ENCODE results near the gene EEF2. TPM values are rescaled to one million over a fixed set of nuclear protein-coding genes. Genes with fewer than 3 reads are reported as not detected.
"Not testable (repeated sequence)": the region's sequence is repeated elsewhere in the genome, so short reads cannot be mapped to it uniquely, and the experiment has no call there.

Gene EEF2
- total RNA-seq, 2 experiments from 2014 or later, result 2,756 to 2,866 TPM

DNA sequence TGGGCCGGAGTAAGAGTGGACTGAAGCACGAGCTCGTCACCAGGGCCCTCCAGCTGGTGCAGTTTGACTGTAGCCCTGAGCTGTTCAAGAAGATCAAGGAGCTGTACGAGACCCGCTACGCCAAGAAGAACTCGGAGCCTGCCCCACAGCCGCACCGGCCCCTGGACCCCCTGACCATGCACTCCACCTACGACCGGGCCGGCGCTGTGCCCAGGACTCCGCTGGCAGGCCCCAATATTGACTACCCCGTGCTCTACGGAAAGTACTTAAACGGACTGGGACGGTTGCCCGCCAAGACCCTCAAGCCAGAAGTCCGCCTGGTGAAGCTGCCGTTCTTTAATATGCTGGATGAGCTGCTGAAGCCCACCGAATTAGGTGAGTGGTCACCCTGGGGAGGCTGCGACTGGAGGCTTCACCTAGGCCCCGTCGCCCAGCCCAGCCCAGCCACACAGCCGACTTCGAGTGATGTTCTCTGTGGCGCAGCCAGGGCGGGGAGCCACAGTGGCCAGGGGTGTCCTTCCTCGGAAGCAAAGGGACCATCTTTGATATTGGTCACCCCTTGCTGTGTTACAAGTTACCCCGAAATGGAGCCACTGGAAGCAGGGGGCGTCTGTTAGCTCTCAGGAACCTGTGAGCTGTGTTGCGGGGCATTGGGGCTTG lies 27.8 kb upstream of the EEF2 start:
- TF ChIP-seq, protein P1, sequence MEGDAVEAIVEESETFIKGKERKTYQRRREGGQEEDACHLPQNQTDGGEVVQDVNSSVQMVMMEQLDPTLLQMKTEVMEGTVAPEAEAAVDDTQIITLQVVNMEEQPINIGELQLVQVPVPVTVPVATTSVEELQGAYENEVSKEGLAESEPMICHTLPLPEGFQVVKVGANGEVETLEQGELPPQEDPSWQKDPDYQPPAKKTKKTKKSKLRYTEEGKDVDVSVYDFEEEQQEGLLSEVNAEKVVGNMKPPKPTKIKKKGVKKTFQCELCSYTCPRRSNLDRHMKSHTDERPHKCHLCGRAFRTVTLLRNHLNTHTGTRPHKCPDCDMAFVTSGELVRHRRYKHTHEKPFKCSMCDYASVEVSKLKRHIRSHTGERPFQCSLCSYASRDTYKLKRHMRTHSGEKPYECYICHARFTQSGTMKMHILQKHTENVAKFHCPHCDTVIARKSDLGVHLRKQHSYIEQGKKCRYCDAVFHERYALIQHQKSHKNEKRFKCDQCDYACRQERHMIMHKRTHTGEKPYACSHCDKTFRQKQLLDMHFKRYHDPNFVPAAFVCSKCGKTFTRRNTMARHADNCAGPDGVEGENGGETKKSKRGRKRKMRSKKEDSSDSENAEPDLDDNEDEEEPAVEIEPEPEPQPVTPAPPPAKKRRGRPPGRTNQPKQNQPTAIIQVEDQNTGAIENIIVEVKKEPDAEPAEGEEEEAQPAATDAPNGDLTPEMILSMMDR (IDR thresholded peaks at IDR 0.05), result no peak
- Mint-ChIP-seq H3K4me1 (ENCODE audit: low read depth) (peaks cover 25% of the 10 kb centered on the region), H3K4me3 (peak overlapping the region; percentile 58), H3K36me3 (ENCODE audit: low read depth) (peaks cover 26% of the 10 kb centered on the region), H3K27ac (no peak overlapping the region), H3K9me3 (no peaks in the 10 kb centered on the region), H3K27me3 (no peaks in the 10 kb centered on the region)
- POLR2A ChIA-PET, result no interaction called here
- ATAC-seq (ENCODE audit: poor library complexity), result no peak
- H3K9me3 ChIP-seq (ENCODE audit: control insufficient read depth in 1 of 2, insufficient read depth in 1 of 2, low read length in 2 of 2), result no peaks in the 10 kb centered on the region
- no peaks in the 10 kb centered on the region for H3K27me3 ChIP-seq (ENCODE audit: control insufficient read depth in 1 of 2, insufficient read depth in 2 of 2, low read length in 2 of 2)
- peak in 1 of 14 experiments; percentile 18 for DNase-seq
- peaks cover 58% of the 10 kb centered on the region for H3K36me3 ChIP-seq (ENCODE audit: insufficient read depth, low read length)
- CTCF ChIA-PET, result no interaction called here
- no peak overlapping the region for H3K4me3 ChIP-seq (ENCODE audit: low read length)
- H3K4me1 ChIP-seq (ENCODE audit: insufficient read depth, low read length), result peaks cover 66% of the 10 kb centered on the region
- no peak overlapping the region for H3K27ac ChIP-seq (ENCODE audit: low read depth in 1 of 2, low read length in 2 of 2)
- intact Hi-C loops (cut with DNase I, micrococcal nuclease), result no loop called here

DNA sequence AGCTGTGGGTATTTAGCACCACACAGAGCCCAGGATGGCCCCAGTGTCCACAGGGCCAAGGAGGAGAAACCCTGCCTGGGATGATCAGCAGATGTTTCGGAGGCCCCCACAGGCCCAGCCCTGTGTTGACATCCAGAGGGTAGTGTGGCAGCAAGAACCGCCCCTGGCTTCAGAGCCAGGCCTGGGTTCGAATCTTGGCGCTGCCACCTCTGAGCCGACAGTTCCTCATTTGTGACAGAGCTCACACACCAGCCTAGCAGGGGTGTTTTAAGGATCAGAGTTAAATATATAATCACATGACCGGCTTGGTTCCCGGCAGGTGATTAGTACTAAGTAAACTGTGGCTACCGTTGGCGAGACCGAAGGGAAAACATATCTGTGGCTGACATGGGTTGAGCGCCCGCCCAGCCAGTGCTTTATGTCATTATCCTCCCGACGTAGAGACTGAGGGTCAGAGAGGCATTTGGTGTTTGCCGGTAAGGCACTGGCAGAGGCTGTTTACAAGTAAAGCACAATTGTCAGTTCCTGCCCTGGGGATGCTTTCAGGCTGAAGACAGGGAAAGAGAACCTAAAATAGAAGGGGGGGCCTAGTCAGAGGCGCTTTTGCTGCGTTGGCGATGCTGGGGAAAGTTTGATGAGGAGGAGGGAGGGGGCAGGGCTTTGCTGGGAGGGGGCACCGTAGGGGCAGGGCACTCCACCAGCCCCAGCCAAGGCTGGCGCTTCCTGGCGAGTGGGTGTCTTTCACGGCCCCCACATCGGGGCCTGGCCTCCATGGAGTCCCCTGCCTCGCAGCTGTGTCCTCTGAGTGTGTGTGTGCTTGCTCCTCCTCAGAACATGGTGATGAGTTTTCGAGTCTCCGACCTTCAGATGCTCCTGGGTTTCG lies 27.1 kb upstream of the EEF2 start:
- TF ChIP-seq, protein P1 (IDR thresholded peaks at IDR 0.05), result no peak
- Mint-ChIP-seq H3K27me3 (no peaks in the 10 kb centered on the region), H3K36me3 (ENCODE audit: low read depth) (peaks cover 26% of the 10 kb centered on the region), H3K9me3 (no peaks in the 10 kb centered on the region), H3K27ac (no peak overlapping the region), H3K4me3 (no peak overlapping the region), H3K4me1 (ENCODE audit: low read depth) (peaks cover 25% of the 10 kb centered on the region)
- DNase-seq (peak in 1 of 14 experiments; percentile 17), ATAC-seq (ENCODE audit: poor library complexity) (no peak)
- ChIA-PET POLR2A (no interaction called here), CTCF (interaction anchor here (0.5 kb wide), 1 partner anchor 32 kb away, joined by 5 read pairs; no protein-coding TSS in a partner anchor)
- Histone ChIP-seq H3K4me1 (ENCODE audit: insufficient read depth, low read length) (peaks cover 68% of the 10 kb centered on the region), H3K9me3 (ENCODE audit: control insufficient read depth in 1 of 2, insufficient read depth in 1 of 2, low read length in 2 of 2) (no peaks in the 10 kb centered on the region), H3K36me3 (ENCODE audit: insufficient read depth, low read length) (peaks cover 58% of the 10 kb centered on the region), H3K27me3 (ENCODE audit: control insufficient read depth in 1 of 2, insufficient read depth in 2 of 2, low read length in 2 of 2) (no peaks in the 10 kb centered on the region), H3K4me3 (ENCODE audit: low read length) (no peak overlapping the region), H3K27ac (ENCODE audit: low read depth in 1 of 2, low read length in 2 of 2) (no peak overlapping the region)
- intact Hi-C loops (cut with DNase I, micrococcal nuclease), result no loop called here

DNA sequence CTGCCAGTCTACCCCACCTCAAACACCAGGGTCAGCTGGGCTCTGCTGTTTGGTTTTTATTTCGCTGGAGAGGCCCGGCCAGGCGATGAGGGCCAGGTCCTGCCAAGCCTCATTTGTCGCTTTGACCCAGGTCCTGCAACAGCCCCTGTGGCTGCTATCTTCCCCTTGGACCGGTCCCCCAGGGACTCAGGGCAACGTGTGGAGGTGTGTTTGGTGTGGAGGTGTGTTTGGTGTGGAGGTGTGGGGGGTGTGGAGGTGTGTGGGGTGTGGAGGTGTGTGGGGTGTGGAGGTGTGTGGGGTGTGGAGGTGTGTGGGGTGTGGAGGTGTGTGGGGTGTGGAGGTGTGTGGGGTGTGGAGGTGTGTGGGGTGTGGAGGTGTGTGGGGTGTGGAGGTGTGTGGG lies 26.2 kb upstream of the EEF2 start:
- POLR2A ChIA-PET; H3K27ac ChIP-seq (ENCODE audit: low read depth in 1 of 2, low read length in 2 of 2); H3K27me3 Mint-ChIP-seq; CTCF ChIA-PET; H3K9me3 ChIP-seq (ENCODE audit: control insufficient read depth in 1 of 2, insufficient read depth in 1 of 2, low read length in 2 of 2); intact Hi-C loops (cut with DNase I, micrococcal nuclease); DNase-seq; H3K27me3 ChIP-seq (ENCODE audit: control insufficient read depth in 1 of 2, insufficient read depth in 2 of 2, low read length in 2 of 2); ATAC-seq (ENCODE audit: poor library complexity); H3K4me3 ChIP-seq (ENCODE audit: low read length); H3K9me3 Mint-ChIP-seq; H3K27ac Mint-ChIP-seq: not testable (repeated sequence)
- Mint-ChIP-seq H3K36me3 (ENCODE audit: low read depth) (peaks cover 26% of the 10 kb centered on the region), H3K4me3 (peak overlapping the region; percentile 51), H3K4me1 (ENCODE audit: low read depth) (peaks cover 25% of the 10 kb centered on the region)
- H3K4me1 ChIP-seq (ENCODE audit: insufficient read depth, low read length), result peaks cover 75% of the 10 kb centered on the region
- H3K36me3 ChIP-seq (ENCODE audit: insufficient read depth, low read length), result peaks cover 55% of the 10 kb centered on the region

Measured in CD4-positive, alpha-beta T cell (primary cell).